Posterior cingulate gyrus (tissue), 11 donors: Measurements from ENCODE around the gene TNS1.
A peak's percentile ranks its signal among the peaks of the same experiment; 100 is the strongest.

Experiments
- DNase-seq, 10 donors: peaks; one replicate each; pipeline versions ENCODE4 v3.0.0 to v3.0.0-alpha.2; 2020 to 2021; ENCODE audit warnings: mixed read lengths in 3 of 10
- intact Hi-C: fragments of 100-400 bp; cut with DNase I; formaldehyde crosslinking; loops from one replicate; pipeline ENCODE4 v1.15.1; 2023

The TNS1 gene

GRCh38 chr2:217969588-217969987 is 33.2 kb downstream of the TNS1 start:
- no peak for DNase-seq
- intact Hi-C loops, result no loop called here

- no peak for DNase-seq
- intact Hi-C loops, result no loop called here
Measured at GRCh38 chr2:217968023-217968422, 34.8 kb downstream of the TNS1 start.

GRCh38 chr2:217966423-217967070 is 36.2 kb downstream of the TNS1 start:
- intact Hi-C loops, result no loop called here
- DNase-seq, result peak in 1 of 10 donors; percentile 35

- peak in 1 of 10 donors; percentile 26 for DNase-seq
Measured at GRCh38 chr2:217964275-217965161, 38.3 kb downstream of the TNS1 start.

GRCh38 chr2:217960351-217960750 is 42.4 kb downstream of the TNS1 start:
- intact Hi-C loops, result no loop called here
- peak in 1 of 10 donors; percentile 38 for DNase-seq

More at GRCh38 chr2:217964275-217965161, 38.3 kb downstream of the TNS1 start:
- intact Hi-C loops, result no loop called here

GRCh38 chr2:217959723-217960122 is 43.1 kb downstream of the TNS1 start:
- intact Hi-C loops, result no loop called here
- peak in 1 of 10 donors; percentile 43 for DNase-seq

- intact Hi-C loops, result no loop called here
- peak in 1 of 10 donors; percentile 37 for DNase-seq
Measured at GRCh38 chr2:217958884-217959225, 43.9 kb downstream of the TNS1 start.

- DNase-seq, result peak in 1 of 10 donors; percentile 49
- intact Hi-C loops, result no loop called here
Measured at GRCh38 chr2:217958206-217958883, 44.5 kb downstream of the TNS1 start.

GRCh38 chr2:217956586-217957457 is 46.0 kb downstream of the TNS1 start:
- DNase-seq, result peak in 1 of 10 donors; percentile 59
- intact Hi-C loops, result no loop called here

GRCh38 chr2:217955881-217956493 is 46.8 kb downstream of the TNS1 start:
- peak in 1 of 10 donors; percentile 16 for DNase-seq
- intact Hi-C loops, result no loop called here

- intact Hi-C loops, result no loop called here
- DNase-seq, result peak in 1 of 10 donors; percentile 20
Measured at GRCh38 chr2:217954971-217955740, 47.6 kb downstream of the TNS1 start.

- peak in 1 of 10 donors; percentile 18 for DNase-seq
- intact Hi-C loops, result no loop called here
Measured at GRCh38 chr2:217954469-217954868, 48.3 kb downstream of the TNS1 start.

GRCh38 chr2:217954051-217954450 is 48.7 kb downstream of the TNS1 start:
- peak in 1 of 10 donors; percentile 21 for DNase-seq

GRCh38 chr2:217953531-217953932 is 49.3 kb downstream of the TNS1 start:
- DNase-seq, result peak in 2 of 10 donors; percentile 63 to 74
- intact Hi-C loops, result no loop called here

More at GRCh38 chr2:217954051-217954450, 48.7 kb downstream of the TNS1 start:
- intact Hi-C loops, result no loop called here

GRCh38 chr2:217953011-217953481 is 49.7 kb downstream of the TNS1 start:
- peak in 2 of 10 donors; percentile 48 to 52 for DNase-seq
- intact Hi-C loops, result no loop called here

- intact Hi-C loops, result no loop called here
- DNase-seq, result peak in 3 of 10 donors; percentile 9 to 35 (median 30)
Measured at GRCh38 chr2:217952409-217952808, 50.4 kb downstream of the TNS1 start.

GRCh38 chr2:217951521-217952247 is 51.1 kb downstream of the TNS1 start:
- intact Hi-C loops, result no loop called here
- DNase-seq, result peak in 2 of 10 donors; percentile 27 to 48

- DNase-seq, result peak in 1 of 10 donors; percentile 14
- intact Hi-C loops, result no loop called here
Measured at GRCh38 chr2:217951091-217951490, 51.7 kb downstream of the TNS1 start.
